Measurements from ENCODE around the gene MRPS6.

- TF ChIP-seq CTCF (conservative IDR thresholded peaks at IDR 0.05 in 1 of 2, IDR thresholded peaks at IDR 0.05 in 1 of 2; ENCODE audit: extremely low read depth in 1 of 2, insufficient read depth in 1 of 2, low read depth in 1 of 2, low read length in 2 of 2) (no peak), EZH2 (IDR thresholded peaks at IDR 0.05; ENCODE audit: borderline replicate concordance, low read length) (no peak)
Measured at GRCh38 chr21:34110594-34111202, 37.3 kb downstream of the MRPS6 start.
